Lower leg skin (tissue), 4 donors: Measurements from ENCODE around the gene C16orf96. TPM values are rescaled to one million over a fixed set of nuclear protein-coding genes. Genes with fewer than 3 reads are reported as not detected.

ENCODE experiments used
- DNase-seq, 2 donors: peaks; one replicate each; pipeline ENCODE4 v3.0.0-alpha.2; 2019; ENCODE audit warnings: low spot score in 2 of 2
- H3K4me3 ChIP-seq: fragments of 200-600 bp; sonication (generic); 2 replicates; pipeline ENCODE4 v1.5.1; 2017; ENCODE audit warnings: mild to moderate bottlenecking, low read depth; ENCODE audit not compliant: poor library complexity, severe bottlenecking
- POLR2A ChIP-seq, 2 donors: fragments of 450-650 bp; IDR thresholded peaks; one replicate each; pipeline ENCODE4 v1.6.1; 2016 to 2017; ENCODE audit warnings: antibody characterized with exemption in 2 of 2, mild to moderate bottlenecking in 1 of 2, moderate library complexity in 1 of 2
- WGBS, 2 donors: methylation state at CpG; one replicate each; pipeline ENCODE4 v1.1.5; 2018; 5-methylcytosine and 5-hydroxymethylcytosine counted together
- intact Hi-C: fragments of 100-400 bp; cut with DNase I; formaldehyde crosslinking; loops from one replicate; pipeline ENCODE4 v1.15.0; 2023; ENCODE audit warnings: low total_unique reads
- total RNA-seq, 4 donors: library from RNA; depleted of rRNA; stranded (reverse); fragments of >200 nt; gene quantifications; one replicate each; pipeline ENCODE4 v1.1.0, GENCODE V29; 2016
- TF ChIP-seq, protein P1 (sequence below), 3 donors: fragments of 450-650 bp; IDR thresholded peaks; one replicate each; pipeline ENCODE4 v1.5.1; 2016; ENCODE audit warnings: antibody characterized with exemption in 3 of 3, mild to moderate bottlenecking in 3 of 3, moderate library complexity in 2 of 3

The C16orf96 gene
- total RNA-seq, 4 donors from 2014 or later: 0.08 to 0.49 (median 0.29) TPM

GRCh38 chr16:4594433-4595410 lies 38.6 kb downstream of the C16orf96 start:
- H3K4me3 ChIP-seq: no peak overlapping the region
- intact Hi-C loops: no loop called here
- 89 to 91% methylated on average over 37 to 38 of the region's 38 CpGs for WGBS, 2 donors
- TF ChIP-seq POLR2A (IDR thresholded peaks at IDR 0.05): no peak
- TF ChIP-seq, protein P1, sequence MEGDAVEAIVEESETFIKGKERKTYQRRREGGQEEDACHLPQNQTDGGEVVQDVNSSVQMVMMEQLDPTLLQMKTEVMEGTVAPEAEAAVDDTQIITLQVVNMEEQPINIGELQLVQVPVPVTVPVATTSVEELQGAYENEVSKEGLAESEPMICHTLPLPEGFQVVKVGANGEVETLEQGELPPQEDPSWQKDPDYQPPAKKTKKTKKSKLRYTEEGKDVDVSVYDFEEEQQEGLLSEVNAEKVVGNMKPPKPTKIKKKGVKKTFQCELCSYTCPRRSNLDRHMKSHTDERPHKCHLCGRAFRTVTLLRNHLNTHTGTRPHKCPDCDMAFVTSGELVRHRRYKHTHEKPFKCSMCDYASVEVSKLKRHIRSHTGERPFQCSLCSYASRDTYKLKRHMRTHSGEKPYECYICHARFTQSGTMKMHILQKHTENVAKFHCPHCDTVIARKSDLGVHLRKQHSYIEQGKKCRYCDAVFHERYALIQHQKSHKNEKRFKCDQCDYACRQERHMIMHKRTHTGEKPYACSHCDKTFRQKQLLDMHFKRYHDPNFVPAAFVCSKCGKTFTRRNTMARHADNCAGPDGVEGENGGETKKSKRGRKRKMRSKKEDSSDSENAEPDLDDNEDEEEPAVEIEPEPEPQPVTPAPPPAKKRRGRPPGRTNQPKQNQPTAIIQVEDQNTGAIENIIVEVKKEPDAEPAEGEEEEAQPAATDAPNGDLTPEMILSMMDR (IDR thresholded peaks at IDR 0.05): no peak
- no peak for DNase-seq

DNA sequence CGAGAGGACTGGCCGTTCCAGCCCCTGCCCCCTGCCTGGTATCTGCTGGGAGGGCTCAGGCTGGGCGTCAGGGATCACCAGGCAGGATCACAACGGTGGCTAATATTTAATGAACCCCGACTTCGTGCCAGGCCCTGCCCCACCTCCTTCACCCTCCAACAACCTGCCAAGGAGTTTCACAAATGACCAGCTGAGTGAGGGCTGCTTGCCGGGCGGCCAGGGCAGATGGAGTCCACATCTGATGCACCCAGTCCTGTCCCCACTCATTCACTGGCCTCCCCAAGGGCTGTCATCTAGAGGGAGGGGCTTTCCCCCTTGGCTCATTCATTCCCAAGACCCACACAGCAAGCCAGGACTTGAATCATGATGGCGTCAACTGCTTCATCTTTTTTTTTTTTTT lies 41.0 kb downstream of the C16orf96 start:
- no peak for DNase-seq
- intact Hi-C loops: no loop called here
- H3K4me3 ChIP-seq: no peak overlapping the region
- TF ChIP-seq POLR2A (IDR thresholded peaks at IDR 0.05): no peak
- TF ChIP-seq, protein P1 (IDR thresholded peaks at IDR 0.05): no peak
- WGBS, 2 donors: 44 to 47% methylated on average over 3 to 9 of the region's 9 CpGs

- intact Hi-C loops: no loop called here
- 90 to 96% methylated on average over 10 of the region's 10 CpGs for WGBS, 2 donors
- TF ChIP-seq POLR2A (IDR thresholded peaks at IDR 0.05): no peak
- TF ChIP-seq, protein P1 (IDR thresholded peaks at IDR 0.05): no peak
- no peak overlapping the region for H3K4me3 ChIP-seq
- no peak for DNase-seq
These were observed 42.9 kb downstream of the C16orf96 start for GRCh38 chr16:4599037-4599436.

DNA sequence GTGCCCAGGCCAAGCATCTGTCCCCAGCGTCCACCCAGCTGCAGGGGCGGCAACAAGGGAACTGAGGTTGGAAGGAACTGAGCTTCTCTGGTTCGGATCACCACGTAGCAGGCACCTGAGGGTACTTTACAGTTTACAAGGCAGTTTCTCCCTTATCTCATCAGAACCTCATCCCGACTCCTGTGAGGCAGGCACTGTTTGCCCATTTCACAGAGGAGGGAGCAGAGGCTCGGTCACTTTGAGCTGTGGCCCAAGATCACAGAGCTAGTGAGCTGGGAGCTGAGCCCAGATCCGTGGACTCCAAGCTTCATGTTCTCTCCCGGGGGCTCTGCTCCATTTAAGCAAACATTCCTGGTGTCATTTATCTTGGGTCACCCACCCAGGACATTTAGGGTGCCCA lies 43.4 kb downstream of the C16orf96 start:
- no peak for TF ChIP-seq POLR2A (IDR thresholded peaks at IDR 0.05)
- TF ChIP-seq, protein P1 (IDR thresholded peaks at IDR 0.05): no peak
- no peak for DNase-seq
- WGBS, 2 donors: 87 to 91% methylated on average over 8 of the region's 8 CpGs
- intact Hi-C loops: no loop called here
- no peak overlapping the region for H3K4me3 ChIP-seq

GRCh38 chr16:4601036-4601863 lies 45.1 kb downstream of the C16orf96 start:
- 13 to 17% methylated on average over 18 of the region's 18 CpGs for WGBS, 2 donors
- intact Hi-C loops: no loop called here
- no peak overlapping the region for H3K4me3 ChIP-seq
- TF ChIP-seq, protein P1 (IDR thresholded peaks at IDR 0.05): no peak
- TF ChIP-seq POLR2A (IDR thresholded peaks at IDR 0.05): no peak
- no peak for DNase-seq
